GM19351 (cell line): ENCODE results near the gene BBX.

ENCODE experiments used
- ATAC-seq: cut with Tn5 transposase; IDR thresholded peaks from one replicate; pipeline ENCODE4 v1.9.1; 2021; ENCODE audit warnings: mild to moderate bottlenecking, moderate library complexity; ENCODE audit not compliant: unreplicated experiment

BBX gene

GRCh38 chr3:107738486-107739183 is 215.9 kb downstream of the BBX start:
- ATAC-seq, result no peak

- no peak for ATAC-seq
Observed at GRCh38 chr3:107739227-107739626, 216.5 kb downstream of the BBX start.

- no peak for ATAC-seq
Observed at GRCh38 chr3:107740992-107741896, 218.5 kb downstream of the BBX start.

DNA sequence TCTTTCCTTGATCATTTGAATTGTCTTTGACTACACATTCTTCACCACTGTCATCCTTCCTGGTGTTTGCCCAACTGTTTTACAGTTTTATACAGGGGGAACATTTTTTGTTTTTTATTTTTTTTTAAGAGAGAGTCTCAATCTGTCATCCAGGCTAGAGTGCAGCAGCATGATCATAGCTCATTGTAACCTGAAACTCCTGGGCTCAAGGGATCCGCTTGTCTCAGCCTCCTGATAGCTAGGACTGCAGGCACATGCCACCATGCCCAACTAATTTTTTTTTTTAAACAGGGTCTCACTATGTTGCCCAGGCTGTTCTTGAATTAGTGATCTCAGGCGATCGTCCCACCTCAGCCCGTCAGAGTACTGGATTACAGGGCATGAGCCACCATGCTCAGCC is 222.6 kb downstream of the BBX start:
- ATAC-seq, result no peak

DNA sequence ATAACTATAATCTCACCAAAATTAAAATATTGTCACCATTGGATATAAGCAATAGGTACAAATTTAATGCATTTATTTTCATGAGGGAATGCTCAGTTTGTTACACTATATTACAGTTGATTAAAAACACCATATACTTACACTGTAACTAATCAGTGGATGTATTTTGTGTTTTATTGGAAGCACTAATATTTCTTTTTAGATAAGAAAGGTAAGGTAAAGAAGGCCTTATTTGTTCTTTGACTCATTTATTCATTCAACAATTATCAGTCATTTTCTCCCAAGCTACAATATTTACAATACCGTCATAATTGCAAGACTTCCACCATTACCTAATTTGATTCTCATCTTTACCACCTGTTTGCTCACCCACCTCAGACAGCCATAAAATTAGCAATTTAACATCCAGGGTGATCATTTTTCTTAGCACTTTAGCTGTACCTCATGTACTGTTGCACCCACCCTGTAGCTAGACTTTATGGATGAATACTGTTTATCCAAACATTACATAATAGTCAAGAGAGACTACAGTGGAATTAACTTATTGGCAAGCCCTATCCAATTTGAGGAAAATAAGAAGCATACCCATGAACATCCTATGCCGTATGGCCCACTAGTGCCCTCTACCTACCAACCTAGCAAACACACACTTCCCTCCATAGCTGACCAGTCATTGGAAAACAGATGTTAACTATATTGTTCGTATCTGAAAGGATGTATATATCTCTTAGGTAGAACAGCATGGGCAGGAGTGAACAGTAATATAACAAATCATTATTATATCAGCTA is 229.6 kb downstream of the BBX start:
- ATAC-seq, result no peak

DNA sequence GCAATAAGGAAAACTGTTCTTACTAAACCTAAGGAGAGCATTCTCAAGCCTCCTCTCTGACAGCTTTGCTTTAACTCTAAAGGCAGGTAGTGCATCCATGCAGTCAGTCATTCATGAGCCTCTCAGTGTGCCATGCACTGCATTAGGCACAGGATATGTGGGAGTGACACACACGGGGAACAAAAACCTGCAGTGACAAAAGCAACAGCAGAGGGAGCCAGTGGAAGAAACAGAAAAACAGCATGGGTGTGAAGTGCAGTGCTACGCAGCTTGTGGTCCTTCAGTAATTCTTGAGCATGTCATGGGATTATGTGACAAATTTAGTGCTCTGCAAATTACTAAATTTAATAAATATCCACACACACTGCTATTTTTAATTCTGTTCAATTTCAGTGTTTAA is 230.7 kb downstream of the BBX start:
- peak; percentile 63 for ATAC-seq

DNA sequence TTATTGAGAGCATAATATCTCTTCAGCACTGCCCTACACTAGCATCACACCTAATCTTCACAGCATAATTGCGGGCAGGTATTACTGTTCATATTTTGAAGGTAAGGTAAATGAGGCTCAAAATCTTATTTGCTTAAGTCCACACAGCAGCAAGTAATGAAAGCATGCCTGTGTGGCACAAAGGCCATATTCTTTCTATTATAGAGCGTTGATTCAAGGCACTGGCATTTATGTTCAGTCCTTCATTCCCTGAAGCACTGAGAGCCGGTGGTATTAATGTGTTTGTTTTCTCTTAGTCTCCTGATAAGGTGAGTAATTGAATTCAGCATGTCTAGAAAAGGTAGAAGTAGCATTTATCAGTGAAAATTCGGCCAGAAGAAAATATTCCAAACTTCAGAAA is 231.2 kb downstream of the BBX start:
- no peak for ATAC-seq

- no peak for ATAC-seq
Observed at GRCh38 chr3:107756649-107757048, 233.9 kb downstream of the BBX start.

GRCh38 chr3:107757140-107757539 is 234.4 kb downstream of the BBX start:
- ATAC-seq, result no peak

GRCh38 chr3:107760144-107760543 is 237.4 kb downstream of the BBX start:
- no peak for ATAC-seq

DNA sequence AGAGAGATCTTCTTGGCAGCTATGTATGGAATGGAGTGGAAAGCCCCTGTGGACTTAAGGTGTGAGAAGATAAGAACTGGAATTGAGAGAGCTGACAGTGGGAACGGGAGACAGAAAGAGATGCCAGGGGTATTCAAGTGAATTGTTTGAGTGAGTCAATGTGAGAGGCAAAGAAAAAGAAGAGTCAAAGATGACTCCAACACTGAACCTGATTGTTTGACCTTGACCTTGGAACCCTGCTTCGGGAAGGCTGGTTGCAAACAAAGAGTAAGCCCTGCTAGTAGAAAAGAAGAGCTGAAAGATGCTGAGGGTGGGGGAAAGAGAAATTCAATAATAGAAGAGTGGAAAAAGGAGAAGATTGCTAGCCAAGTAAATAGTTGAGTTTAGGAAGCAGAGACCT is 238.6 kb downstream of the BBX start:
- no peak for ATAC-seq

DNA sequence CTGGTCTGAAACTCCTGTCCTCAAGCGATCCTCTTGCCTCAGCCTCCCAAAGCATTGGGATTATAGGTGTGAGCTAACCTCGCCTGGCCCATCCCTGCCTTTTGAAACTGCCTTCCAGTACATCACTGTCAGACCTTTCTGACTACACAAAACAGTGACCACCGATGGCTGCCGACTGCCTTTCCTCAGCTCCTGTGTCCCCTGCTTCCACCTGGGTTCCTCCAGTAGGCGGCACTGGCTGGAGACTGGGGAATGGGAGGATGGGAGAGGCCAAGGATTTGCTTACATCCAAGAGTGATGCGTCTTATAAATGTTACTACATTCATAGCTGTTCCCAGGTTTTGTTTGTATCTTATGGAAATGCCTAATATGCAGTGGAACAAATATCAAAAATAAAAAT is 242.8 kb downstream of the BBX start:
- no peak for ATAC-seq

DNA sequence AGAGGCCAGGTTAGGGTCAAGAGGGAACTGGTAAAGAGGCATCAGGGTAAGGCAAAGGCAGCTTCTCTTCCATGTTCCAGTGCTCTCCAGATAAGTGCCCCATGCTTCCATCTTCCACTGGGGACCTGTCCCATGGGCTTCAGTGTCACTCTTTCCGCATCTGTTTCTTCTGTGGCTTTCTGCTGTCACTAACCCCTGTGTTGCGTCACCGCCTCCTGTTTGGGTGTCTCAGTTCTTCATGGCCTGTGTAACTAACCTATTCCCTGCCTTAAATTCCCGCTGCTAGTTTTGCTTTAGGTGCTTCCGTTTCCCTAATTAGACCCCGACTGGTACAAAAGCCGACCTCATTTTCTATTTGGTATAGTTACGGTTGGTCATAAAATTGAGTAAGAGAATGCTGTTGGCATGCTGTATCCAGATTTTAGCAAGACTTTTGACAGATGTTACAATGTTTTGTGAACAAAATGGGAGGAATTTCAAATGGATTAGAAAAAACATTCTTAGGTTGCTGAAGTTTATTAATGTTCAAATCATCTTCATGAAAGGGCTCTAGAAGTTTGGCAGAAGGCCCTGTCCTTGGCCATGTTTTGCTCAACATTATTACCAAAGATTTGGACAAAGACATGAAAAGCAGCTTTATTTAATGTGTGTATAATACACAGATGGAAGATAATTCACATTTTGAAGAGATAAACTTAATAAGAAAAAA is 245.3 kb downstream of the BBX start:
- no peak for ATAC-seq

- ATAC-seq, result no peak
Observed at GRCh38 chr3:107769882-107770281, 247.1 kb downstream of the BBX start.

DNA sequence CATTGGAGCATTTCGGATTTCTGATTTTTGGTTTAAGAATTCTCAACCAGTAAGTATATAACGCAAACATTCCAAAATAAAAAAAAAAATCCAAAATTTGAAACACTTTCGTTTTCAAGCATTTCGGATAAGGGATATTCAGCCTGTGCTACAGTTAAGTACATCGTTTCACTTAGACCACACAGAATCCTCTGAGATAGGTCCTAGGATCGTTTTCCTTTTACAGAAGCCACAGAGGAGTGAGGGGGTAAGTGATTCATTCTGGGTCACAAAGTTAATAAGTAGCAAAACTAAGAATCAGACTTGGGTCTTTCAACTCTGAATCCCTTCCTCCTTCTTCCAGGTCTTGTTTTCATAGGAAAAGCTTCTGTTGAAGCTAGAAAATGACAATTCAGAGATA is 249.3 kb downstream of the BBX start:
- ATAC-seq, result no peak

- no peak for ATAC-seq
Observed at GRCh38 chr3:107775974-107776373, 253.2 kb downstream of the BBX start.

DNA sequence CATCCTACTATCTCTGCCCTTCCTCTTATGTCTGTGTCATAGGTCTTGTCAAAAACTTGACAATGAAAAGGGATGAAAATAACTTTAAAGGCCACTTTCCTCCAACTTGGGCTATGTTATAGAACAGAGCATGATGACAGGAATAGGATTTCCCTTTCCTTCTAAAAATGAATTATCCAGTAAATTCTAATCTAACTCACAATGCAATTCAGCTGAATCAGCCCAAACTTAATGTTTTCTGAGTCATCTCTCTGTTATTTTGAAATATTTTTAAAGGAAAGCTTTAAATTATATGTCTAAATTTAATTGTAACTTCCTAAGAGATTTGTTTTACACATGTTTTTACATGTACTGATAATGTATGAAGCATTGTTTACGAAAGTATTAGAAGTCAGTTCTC is 258.5 kb downstream of the BBX start:
- ATAC-seq, result no peak

GRCh38 chr3:107782054-107782453 is 259.3 kb downstream of the BBX start:
- no peak for ATAC-seq

DNA sequence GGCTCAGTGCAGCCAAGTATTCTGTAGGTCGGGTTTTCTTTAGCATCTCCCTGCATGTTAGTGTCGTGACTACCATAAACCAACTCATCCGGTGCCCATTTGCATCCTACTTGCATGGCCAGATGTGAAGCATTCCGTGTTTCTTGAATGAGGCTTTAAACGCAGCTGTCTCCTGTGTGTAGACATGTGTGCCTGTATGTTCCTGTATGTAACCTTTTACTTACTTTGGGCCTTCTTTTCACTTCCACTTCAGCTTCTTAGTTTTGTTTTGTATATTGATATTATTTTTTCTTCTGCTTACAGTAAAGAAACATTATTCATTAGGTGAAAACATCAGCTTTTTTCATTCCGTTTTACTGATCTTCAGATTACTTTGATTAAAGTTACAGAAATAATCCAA is 267.9 kb downstream of the BBX start:
- no peak for ATAC-seq

DNA sequence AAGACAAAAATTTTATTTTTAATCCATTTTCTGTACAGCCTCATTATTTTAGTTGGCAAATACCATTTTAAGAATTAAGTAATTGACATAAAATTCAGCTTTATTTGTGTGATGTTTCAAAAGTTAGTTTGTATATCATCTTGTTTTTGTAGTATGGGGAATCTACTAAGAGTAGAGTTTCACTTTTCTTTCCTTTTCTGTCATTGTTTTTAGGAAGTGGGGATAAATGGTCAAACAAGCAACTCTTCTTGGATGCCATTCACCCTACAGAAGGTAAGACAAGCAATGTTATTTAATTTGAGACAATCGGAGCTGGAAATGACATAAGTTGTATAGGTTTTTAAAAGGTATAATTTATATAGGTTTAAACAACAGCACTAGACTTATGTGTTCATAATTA is 268.3 kb downstream of the BBX start:
- ATAC-seq, result no peak

DNA sequence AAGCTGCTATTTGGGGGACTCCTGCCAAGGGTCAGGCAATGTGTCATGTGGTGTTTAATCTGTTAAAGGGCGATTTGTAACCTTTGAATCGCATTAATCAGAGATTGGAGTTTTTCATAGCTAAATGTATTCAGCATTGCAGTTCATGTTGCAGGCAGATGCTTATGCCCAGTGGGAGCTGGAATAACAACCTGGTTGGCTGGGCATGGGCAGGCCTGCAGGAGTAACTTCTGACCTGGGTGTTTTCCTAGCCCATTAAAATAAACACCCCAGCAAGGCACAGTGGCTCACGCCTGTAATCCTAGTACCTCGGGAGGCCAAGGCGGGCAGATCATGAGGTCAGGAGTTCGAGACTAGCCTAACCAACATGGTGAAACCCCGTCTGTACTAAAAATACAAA is 268.7 kb downstream of the BBX start:
- no peak for ATAC-seq
